Gastrocnemius medialis (tissue), 4 donors: ENCODE results near the gene SLC40A1.

Source experiments
- CTCF ChIP-seq, 5 experiments: fragments of 450-650 bp in 3 of 5; fragments of 200-600 bp in 2 of 5; sonication (generic) in 2 of 5; IDR thresholded peaks in 4 of 5; conservative IDR thresholded peaks in 1 of 5; 1 replicate in 4 of 5; 2 replicates in 1 of 5; pipeline ENCODE4 v1.5.1; 2016 to 2019; ENCODE audit warnings: antibody characterized with exemption in 5 of 5, mild to moderate bottlenecking in 3 of 5, moderate library complexity in 3 of 5
- POLR2A ChIP-seq, 2 donors: fragments of 450-650 bp; IDR thresholded peaks; one replicate each; pipeline ENCODE4 v1.6.1; 2017; ENCODE audit warnings: antibody characterized with exemption in 2 of 2, mild to moderate bottlenecking in 2 of 2, moderate library complexity in 2 of 2

- no peak for TF ChIP-seq CTCF (IDR thresholded peaks at IDR 0.05 in 4 of 5, conservative IDR thresholded peaks at IDR 0.05 in 1 of 5)
- no peak for TF ChIP-seq POLR2A (IDR thresholded peaks at IDR 0.05)
These were observed 65.3 kb downstream of the SLC40A1 start for GRCh38 chr2:189515264-189515663.
